Spleen (tissue), 7 donors: ENCODE results near the gene LRBA.

Experiments
- POLR2A ChIP-seq, 3 donors: fragments of 450-650 bp; IDR thresholded peaks; one replicate each; pipeline ENCODE4 v1.5.1; 2017; ENCODE audit warnings: antibody characterized with exemption in 3 of 3, mild to moderate bottlenecking in 1 of 3
- POLR2AphosphoS5 ChIP-seq, 3 donors: sonication (generic); formaldehyde crosslinking; IDR thresholded peaks; one replicate each; pipeline ENCODE4 v1.5.1; 2017; ENCODE audit warnings: antibody characterized with exemption in 3 of 3
- TF ChIP-seq, protein P1 (sequence below), 11 experiments: fragments of 200-600 bp in 7 of 11; fragments of 450-650 bp in 4 of 11; sonication (generic) in 4 of 11; IDR thresholded peaks in 8 of 11; conservative IDR thresholded peaks in 3 of 11; 1 replicate in 7 of 11; 2 replicates in 4 of 11; pipeline versions ENCODE4 v1.4.0 to v1.8.0; 2016 to 2021; ENCODE audit warnings: antibody characterized with exemption in 11 of 11, inconsistent platforms in 4 of 11, mild to moderate bottlenecking in 1 of 11
- donor health status: DM: no; HTN: no; CAD: no; lungs with moderate emphysema.
- donor health status: DM: no; HTN: no; CAD: no.
- donor health status: DM: no; HTN: no; CAD: no.

DNA sequence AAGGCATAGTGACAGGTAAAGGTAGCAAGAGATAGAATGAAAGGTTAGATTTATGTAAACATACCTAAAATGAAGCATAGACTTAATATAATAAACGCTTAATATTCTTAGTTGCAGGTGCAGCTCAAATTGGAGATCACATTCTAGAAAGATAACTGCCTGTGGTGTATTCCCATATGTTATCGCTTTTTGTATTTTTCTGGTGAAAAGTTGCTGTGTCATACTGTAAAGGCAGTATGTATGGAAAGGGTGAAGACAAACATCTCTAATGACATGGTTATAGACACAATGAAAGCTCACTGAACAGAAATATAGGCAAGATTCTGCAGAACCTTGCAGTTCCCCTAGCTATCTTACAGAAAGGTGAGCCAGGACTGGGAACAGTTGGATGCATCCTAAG lies 696.6 kb downstream of the LRBA start:
- TF ChIP-seq POLR2A (IDR thresholded peaks at IDR 0.05) (no peak), POLR2AphosphoS5 (IDR thresholded peaks at IDR 0.05) (no peak)
- TF ChIP-seq, protein P1, sequence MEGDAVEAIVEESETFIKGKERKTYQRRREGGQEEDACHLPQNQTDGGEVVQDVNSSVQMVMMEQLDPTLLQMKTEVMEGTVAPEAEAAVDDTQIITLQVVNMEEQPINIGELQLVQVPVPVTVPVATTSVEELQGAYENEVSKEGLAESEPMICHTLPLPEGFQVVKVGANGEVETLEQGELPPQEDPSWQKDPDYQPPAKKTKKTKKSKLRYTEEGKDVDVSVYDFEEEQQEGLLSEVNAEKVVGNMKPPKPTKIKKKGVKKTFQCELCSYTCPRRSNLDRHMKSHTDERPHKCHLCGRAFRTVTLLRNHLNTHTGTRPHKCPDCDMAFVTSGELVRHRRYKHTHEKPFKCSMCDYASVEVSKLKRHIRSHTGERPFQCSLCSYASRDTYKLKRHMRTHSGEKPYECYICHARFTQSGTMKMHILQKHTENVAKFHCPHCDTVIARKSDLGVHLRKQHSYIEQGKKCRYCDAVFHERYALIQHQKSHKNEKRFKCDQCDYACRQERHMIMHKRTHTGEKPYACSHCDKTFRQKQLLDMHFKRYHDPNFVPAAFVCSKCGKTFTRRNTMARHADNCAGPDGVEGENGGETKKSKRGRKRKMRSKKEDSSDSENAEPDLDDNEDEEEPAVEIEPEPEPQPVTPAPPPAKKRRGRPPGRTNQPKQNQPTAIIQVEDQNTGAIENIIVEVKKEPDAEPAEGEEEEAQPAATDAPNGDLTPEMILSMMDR (IDR thresholded peaks at IDR 0.05 in 8 of 11, conservative IDR thresholded peaks at IDR 0.05 in 3 of 11): no peak
